MM.1S (cell line): Measurements from ENCODE around the gene MACROD1.

Experiments
- CTCF ChIP-seq: fragments of 300-600 bp; sonication (generic); IDR thresholded peaks from 2 replicates; pipeline ENCODE4 v1.5.1; 2016; ENCODE audit warnings: antibody characterized with exemption, low read length, mixed read lengths
- EZH2 ChIP-seq: fragments of 300-600 bp; sonication (generic); optimal IDR thresholded peaks from 2 replicates; pipeline ENCODE3; 2017; ENCODE audit warnings: low read depth, mild to moderate bottlenecking, antibody characterized with exemption, low read length, mixed read lengths
- EZH2phosphoT487 ChIP-seq: fragments of 300-600 bp; sonication (generic); IDR thresholded peaks from 2 replicates; pipeline ENCODE4 v1.6.1; 2018; ENCODE audit warnings: antibody characterized with exemption, low read length

- no peak for TF ChIP-seq CTCF
- no peak for TF ChIP-seq EZH2phosphoT487
- no peak for TF ChIP-seq EZH2
These were observed 172.8 kb downstream of the MACROD1 start for GRCh38 chr11:63993100-63993499.
